ENCODE results near the gene IL1RAPL2.

GRCh38 chrX:105179644-105180043, 613.6 kb downstream of the IL1RAPL2 start:
- TF ChIP-seq CTCF (IDR thresholded peaks at IDR 0.05) (no peak), POLR2AphosphoS5 (IDR thresholded peaks at IDR 0.05; ENCODE audit: low read depth, low read length) (no peak), REST (IDR thresholded peaks at IDR 0.05; ENCODE audit: insufficient read depth in 1 of 2, low read depth in 2 of 2, low read length in 1 of 2) (no peak)
